Body of pancreas (tissue), 4 donors: ENCODE results near the gene NCAPD2.

Experiments used
- CTCF ChIP-seq, 7 experiments: fragments of 450-650 bp in 4 of 7; fragments of 200-600 bp in 3 of 7; sonication (generic) in 3 of 7; IDR thresholded peaks; one replicate each; pipeline ENCODE4 v1.5.1; 2016 to 2019; ENCODE audit warnings: antibody characterized with exemption in 7 of 7
- POLR2A ChIP-seq, 3 donors: fragments of 450-650 bp; IDR thresholded peaks; one replicate each; pipeline ENCODE4 v1.6.1; 2016; ENCODE audit warnings: antibody characterized with exemption in 3 of 3, mild to moderate bottlenecking in 2 of 3

GRCh38 chr12:6465467-6466183 is 28.3 kb upstream of the NCAPD2 start:
- TF ChIP-seq CTCF (IDR thresholded peaks at IDR 0.05) (peak; percentile 73 to 93 (median 85)), POLR2A (IDR thresholded peaks at IDR 0.05) (no peak)
